ENCODE data around the gene RFTN2. TPM values are rescaled to one million over a fixed set of nuclear protein-coding genes. Genes with fewer than 3 reads are reported as not detected.
"Not testable (repeated sequence)": the region's sequence is repeated elsewhere in the genome, so short reads cannot be mapped to it uniquely, and the experiment has no call there.

The RFTN2 gene
- total and polyA plus RNA-seq, 7 donors, result 0.92 to 10.0 (median 5.4) TPM

DNA sequence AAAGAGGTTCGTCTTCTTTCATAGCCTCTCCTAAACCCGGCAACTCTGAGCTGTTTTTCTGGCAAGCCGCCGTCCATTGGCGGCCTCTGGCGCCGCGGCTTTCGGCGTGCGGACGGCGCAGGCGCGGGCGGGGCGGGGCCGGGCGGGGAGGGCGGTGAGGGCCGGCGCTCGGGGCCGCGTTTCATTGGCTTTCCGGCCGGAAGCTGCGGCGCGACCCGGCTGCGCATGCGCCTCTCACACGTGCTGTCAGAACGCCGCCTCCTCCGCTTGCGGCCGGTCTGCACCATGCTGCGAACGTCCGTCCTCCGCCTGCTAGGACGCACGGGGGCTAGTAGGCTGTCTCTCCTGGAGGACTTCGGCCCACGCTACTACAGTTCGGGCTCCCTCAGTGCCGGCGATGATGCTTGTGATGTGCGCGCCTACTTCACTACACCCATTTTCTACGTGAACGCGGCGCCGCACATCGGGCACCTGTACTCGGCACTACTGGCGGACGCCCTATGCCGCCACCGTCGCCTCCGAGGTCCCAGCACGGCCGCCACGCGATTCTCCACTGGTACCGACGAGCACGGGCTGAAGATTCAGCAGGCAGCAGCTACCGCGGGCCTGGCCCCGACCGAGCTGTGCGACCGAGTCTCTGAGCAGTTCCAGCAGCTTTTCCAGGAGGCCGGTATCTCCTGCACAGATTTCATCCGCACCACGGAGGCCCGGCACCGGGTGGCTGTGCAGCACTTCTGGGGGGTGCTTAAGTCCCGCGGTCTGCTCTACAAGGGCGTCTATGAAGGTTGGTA is 29.9 kb upstream of the RFTN2 start, which contains the start of gene MARS2:
Gene MARS2, plus strand, starts transcription at position 249 of the 791 bp plus-strand sequence. Its CDS starts 37 bp downstream, at position 286.
- intact Hi-C loops (cut with DNase I), result loop anchor here (5.0 to 10.0 kb wide), 3 partner anchors 188 to 589 kb away; partner anchors contain the start of genes COQ10B and MOB4
- no peaks in the 10 kb centered on the region for H3K9me3 ChIP-seq
- peak within 1 kb of the TSS; percentile 77 to 87 (median 81) for H3K27ac ChIP-seq
- DNase-seq, result peak; percentile 96
- WGBS, 2 donors, result 0 to 1% methylated on average over 86 of the region's 86 CpGs
- TF ChIP-seq POLR2AphosphoS5 (IDR thresholded peaks at IDR 0.05), result peak; percentile 74 to 92 (median 86)
- peak; percentile 10 to 18 for TF ChIP-seq POLR2A (IDR thresholded peaks at IDR 0.05)
- TF ChIP-seq EP300 (IDR thresholded peaks at IDR 0.05), result no peak
- H3K4me1 ChIP-seq, result peaks cover 0 to 40% (median 37%) of the 10 kb centered on the region in 4 donors
- peak within 1 kb of the TSS; percentile 68 to 92 (median 76) for H3K4me3 ChIP-seq
- no peaks in the 10 kb centered on the region for H3K27me3 ChIP-seq
- no peaks in the 10 kb centered on the region for H3K36me3 ChIP-seq

DNA sequence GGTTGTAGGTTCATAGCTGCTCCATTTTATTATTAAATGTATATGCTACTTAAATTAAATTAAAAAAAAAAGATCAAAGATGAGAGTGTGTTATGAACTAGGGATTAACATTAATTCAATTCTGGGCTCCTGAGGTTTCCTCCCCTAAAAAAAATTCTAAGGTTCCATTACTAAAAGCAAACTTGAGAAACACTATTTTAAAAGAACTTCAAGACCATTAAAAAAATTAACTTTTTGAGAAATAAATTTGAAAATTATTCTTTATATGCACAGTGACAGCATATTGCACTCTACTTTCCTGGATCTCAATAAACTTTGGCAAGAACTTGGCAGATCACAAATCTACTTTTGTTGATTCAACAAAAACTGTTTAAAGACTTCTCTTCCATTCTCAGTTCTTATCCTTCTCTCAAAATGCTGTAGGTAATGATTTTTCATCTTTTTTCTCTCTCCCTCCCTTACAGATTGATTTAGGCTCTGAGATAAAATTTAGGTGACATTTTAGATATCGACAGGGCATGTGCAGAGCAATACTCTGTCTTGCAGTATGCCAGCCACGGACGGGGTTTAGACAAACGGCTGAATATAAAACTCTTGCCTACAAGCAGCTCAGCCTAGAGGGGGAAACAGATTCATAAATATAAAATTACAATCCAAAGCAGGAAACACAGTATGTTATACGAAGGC is 29.2 kb upstream of the RFTN2 start:
- 0 to 1% methylated on average over 5 of the region's 5 CpGs for WGBS, 2 donors
- Histone ChIP-seq H3K27me3 (no peaks in the 10 kb centered on the region), H3K27ac (peak overlapping the region; percentile 77 to 87 (median 81)), H3K36me3 (no peaks in the 10 kb centered on the region), H3K9me3 (no peaks in the 10 kb centered on the region), H3K4me1 (peaks cover 0 to 40% (median 33%) of the 10 kb centered on the region in 4 donors), H3K4me3 (peak overlapping the region; percentile 68 to 92 (median 76))
- DNase-seq, result no peak
- intact Hi-C loops (cut with DNase I), result loop anchor here (5.0 to 10.0 kb wide), 3 partner anchors 187 to 590 kb away; partner anchors contain the start of genes COQ10B and MOB4
- TF ChIP-seq, protein P1, sequence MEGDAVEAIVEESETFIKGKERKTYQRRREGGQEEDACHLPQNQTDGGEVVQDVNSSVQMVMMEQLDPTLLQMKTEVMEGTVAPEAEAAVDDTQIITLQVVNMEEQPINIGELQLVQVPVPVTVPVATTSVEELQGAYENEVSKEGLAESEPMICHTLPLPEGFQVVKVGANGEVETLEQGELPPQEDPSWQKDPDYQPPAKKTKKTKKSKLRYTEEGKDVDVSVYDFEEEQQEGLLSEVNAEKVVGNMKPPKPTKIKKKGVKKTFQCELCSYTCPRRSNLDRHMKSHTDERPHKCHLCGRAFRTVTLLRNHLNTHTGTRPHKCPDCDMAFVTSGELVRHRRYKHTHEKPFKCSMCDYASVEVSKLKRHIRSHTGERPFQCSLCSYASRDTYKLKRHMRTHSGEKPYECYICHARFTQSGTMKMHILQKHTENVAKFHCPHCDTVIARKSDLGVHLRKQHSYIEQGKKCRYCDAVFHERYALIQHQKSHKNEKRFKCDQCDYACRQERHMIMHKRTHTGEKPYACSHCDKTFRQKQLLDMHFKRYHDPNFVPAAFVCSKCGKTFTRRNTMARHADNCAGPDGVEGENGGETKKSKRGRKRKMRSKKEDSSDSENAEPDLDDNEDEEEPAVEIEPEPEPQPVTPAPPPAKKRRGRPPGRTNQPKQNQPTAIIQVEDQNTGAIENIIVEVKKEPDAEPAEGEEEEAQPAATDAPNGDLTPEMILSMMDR (IDR thresholded peaks at IDR 0.05), result no peak
- TF ChIP-seq POLR2A (IDR thresholded peaks at IDR 0.05) (no peak), EP300 (IDR thresholded peaks at IDR 0.05) (no peak), POLR2AphosphoS5 (IDR thresholded peaks at IDR 0.05) (no peak)

DNA sequence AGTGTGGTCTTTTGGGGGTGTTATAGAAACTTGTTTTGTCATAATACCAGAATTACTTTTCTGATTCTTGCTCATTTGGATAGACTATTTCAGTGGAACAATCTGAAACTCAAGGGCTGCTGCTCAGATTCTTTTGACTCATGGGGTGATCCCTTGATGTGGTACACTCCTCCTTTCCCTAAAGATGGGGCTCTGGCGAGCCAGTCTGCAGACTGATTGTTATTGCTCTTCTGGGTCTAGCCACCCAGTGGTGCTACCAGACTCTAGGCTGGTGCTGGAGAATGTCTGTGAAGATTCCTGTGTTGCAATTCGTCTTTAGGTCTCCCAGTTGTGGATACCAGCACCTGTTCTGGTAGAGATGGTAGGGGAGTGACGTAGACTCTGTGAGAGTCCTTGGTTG is 25.6 kb upstream of the RFTN2 start:
- intact Hi-C loops (cut with DNase I), result loop anchor here (10.0 kb wide), 2 partner anchors 246 to 594 kb away; partner anchors contain the start of gene COQ10B
- Histone ChIP-seq H3K27ac (no peak overlapping the region), H3K4me1 (peaks cover 0 to 9% (median 5%) of the 10 kb centered on the region in 4 donors), H3K4me3 (no peak overlapping the region), H3K9me3 (no peaks in the 10 kb centered on the region), H3K36me3 (no peaks in the 10 kb centered on the region), H3K27me3 (no peaks in the 10 kb centered on the region)
- WGBS, 2 donors, result 83 to 89% methylated on average over 3 of the region's 3 CpGs
- DNase-seq, result no peak
- TF ChIP-seq POLR2AphosphoS5 (IDR thresholded peaks at IDR 0.05) (no peak), EP300 (IDR thresholded peaks at IDR 0.05) (no peak), POLR2A (IDR thresholded peaks at IDR 0.05) (no peak)
- TF ChIP-seq, protein P1 (IDR thresholded peaks at IDR 0.05), result no peak

DNA sequence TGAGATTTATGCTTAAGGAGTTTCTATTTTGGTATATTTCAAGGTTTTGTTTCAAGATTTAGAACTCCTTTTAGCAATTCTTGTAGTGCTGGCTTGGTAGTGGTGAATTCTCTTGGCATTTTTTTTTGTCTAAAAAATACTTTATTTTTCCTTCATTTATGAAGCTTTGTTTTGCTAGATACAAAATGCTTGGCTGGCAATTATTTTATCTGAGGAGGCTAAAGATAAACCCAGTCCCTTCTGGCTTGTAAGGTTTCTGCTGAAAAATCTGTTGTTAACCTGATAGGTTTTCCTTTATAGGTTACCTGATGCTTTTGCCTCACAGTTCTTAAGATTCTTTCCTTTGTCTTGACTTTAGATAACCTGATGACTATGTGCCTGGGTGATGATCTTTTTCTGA is 24.3 kb upstream of the RFTN2 start:
- H3K9me3 ChIP-seq, H3K4me1 ChIP-seq, H3K36me3 ChIP-seq, H3K27me3 ChIP-seq, H3K4me3 ChIP-seq, H3K27ac ChIP-seq, DNase-seq: not testable (repeated sequence)
- intact Hi-C loops (cut with DNase I), result loop anchor here (10.0 kb wide), 2 partner anchors 245 to 595 kb away; partner anchors contain the start of gene COQ10B

DNA sequence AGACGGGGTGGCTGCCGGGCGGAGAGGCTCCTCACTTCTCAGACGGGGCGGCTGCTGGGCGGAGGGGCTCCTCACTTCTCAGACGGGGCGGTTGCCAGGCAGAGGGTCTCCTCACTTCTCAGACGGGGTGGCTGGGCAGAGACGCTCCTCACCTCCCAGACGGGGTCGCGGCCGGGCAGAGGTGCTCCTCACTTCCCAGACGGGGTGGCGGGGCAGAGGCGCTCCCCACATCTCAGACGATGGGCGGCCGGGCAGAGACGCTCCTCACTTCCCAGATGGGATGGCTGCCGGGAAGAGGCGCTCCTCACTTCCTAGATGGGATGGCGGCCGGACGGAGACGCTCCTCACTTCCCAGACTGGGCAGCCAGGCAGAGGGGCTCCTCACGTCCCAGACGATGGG is 21.2 kb upstream of the RFTN2 start:
- H3K36me3 ChIP-seq; H3K4me3 ChIP-seq; H3K27me3 ChIP-seq; DNase-seq; H3K27ac ChIP-seq; H3K4me1 ChIP-seq; H3K9me3 ChIP-seq; intact Hi-C loops (cut with DNase I): not testable (repeated sequence)
- WGBS, 2 donors, result 95 to 96% methylated on average over 24 of the region's 29 CpGs

DNA sequence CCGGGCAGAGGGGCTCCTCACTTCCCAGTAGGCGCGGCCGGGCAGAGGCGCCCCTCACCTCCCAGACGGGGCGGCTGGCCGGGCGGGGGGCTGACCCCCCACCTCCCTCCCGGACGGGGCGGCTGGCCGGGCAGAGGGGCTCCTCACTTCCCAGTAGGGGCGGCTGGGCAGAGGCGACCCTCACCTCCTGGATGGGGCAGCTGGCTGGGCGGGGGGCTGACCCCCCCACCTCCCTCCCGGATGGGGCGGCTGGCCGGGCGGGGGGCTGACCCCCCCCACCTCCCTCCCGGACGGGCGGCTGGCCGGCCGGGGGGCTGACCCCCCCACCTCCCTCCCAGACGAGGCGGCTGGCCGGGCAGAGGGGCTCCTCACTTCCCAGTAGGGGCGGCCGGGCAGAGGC is 20.6 kb upstream of the RFTN2 start:
- H3K4me3 ChIP-seq; H3K27me3 ChIP-seq; H3K4me1 ChIP-seq; H3K36me3 ChIP-seq; H3K9me3 ChIP-seq; DNase-seq; intact Hi-C loops (cut with DNase I); H3K27ac ChIP-seq: not testable (repeated sequence)
- WGBS, 2 donors, result 92 to 97% methylated on average over 22 to 25 of the region's 30 CpGs

DNA sequence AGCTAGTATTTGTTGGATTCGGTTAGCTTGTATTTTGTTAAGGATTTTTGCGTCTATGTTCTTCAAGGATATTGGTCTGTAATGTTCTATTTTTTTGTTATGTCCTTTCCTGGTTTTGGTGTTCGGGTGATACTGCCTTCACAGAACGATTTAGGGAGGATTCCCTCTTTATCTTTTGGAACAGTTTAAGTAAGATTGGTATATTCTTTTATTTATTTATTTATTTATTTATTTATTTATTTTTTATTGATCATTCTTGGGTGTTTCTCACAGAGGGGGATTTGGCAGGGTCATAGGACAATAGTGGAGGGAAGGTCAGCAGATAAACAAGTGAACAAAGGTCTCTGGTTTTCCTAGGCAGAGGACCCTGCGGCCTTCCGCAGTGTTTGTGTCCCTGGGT is 19.8 kb upstream of the RFTN2 start:
- H3K27me3 ChIP-seq; H3K36me3 ChIP-seq; H3K9me3 ChIP-seq; H3K27ac ChIP-seq; intact Hi-C loops (cut with DNase I); H3K4me3 ChIP-seq; DNase-seq; H3K4me1 ChIP-seq: not testable (repeated sequence)
- 95 to 96% methylated on average over 4 of the region's 6 CpGs for WGBS, 2 donors

All from sigmoid colon (tissue), 7 donors.